GM21723 (cell line): ENCODE results near the gene AR.

Experiments
- ATAC-seq: cut with Tn5 transposase; IDR thresholded peaks from one replicate; pipeline ENCODE4 v1.9.1; 2021; ENCODE audit warnings: mild to moderate bottlenecking, moderate library complexity; ENCODE audit not compliant: unreplicated experiment

AR gene

DNA sequence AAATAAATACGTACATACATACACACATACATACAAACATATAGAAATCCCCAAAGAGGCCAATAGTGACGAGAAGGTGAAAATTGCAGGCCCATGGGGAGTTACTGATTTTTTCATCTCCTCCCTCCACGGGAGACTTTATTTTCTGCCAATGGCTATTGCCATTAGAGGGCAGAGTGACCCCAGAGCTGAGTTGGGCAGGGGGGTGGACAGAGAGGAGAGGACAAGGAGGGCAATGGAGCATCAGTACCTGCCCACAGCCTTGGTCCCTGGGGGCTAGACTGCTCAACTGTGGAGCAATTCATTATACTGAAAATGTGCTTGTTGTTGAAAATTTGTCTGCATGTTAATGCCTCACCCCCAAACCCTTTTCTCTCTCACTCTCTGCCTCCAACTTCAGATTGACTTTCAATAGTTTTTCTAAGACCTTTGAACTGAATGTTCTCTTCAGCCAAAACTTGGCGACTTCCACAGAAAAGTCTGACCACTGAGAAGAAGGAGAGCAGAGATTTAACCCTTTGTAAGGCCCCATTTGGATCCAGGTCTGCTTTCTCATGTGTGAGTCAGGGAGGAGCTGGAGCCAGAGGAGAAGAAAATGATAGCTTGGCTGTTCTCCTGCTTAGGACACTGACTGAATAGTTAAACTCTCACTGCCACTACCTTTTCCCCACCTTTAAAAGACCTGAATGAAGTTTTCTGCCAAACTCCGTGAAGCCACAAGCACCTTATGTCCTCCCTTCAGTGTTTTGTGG lies 180.7 kb downstream of the AR start:
- ATAC-seq = no peak

- ATAC-seq = no peak
Measured at GRCh38 chrX:67725471-67725870, 181.7 kb downstream of the AR start.

GRCh38 chrX:67726018-67726417 lies 182.2 kb downstream of the AR start:
- ATAC-seq = no peak

- ATAC-seq = no peak
Measured at GRCh38 chrX:67727576-67727975, 183.8 kb downstream of the AR start.

GRCh38 chrX:67730296-67730695 lies 186.5 kb downstream of the AR start:
- ATAC-seq = no peak

GRCh38 chrX:67731061-67731460 lies 187.2 kb downstream of the AR start:
- no peak for ATAC-seq

DNA sequence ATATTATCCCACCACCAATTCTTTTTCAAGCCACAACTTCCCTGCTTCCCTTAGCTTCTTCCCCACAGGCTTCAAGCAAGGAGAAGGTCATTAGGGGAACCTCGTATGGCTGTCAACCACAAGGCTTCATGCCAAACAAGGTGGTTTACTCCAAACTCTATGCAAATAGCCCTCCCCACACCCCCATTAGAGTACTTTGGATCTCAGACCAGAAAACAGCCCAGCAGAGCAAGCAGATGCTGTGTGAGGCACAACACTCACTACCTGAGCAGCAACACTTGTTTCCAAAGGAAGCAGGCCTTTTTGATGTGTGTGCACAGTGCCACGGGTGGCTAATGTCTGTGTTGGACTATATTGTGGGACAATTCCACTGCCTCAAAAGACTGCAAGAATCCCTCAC lies 189.0 kb downstream of the AR start:
- ATAC-seq = no peak

DNA sequence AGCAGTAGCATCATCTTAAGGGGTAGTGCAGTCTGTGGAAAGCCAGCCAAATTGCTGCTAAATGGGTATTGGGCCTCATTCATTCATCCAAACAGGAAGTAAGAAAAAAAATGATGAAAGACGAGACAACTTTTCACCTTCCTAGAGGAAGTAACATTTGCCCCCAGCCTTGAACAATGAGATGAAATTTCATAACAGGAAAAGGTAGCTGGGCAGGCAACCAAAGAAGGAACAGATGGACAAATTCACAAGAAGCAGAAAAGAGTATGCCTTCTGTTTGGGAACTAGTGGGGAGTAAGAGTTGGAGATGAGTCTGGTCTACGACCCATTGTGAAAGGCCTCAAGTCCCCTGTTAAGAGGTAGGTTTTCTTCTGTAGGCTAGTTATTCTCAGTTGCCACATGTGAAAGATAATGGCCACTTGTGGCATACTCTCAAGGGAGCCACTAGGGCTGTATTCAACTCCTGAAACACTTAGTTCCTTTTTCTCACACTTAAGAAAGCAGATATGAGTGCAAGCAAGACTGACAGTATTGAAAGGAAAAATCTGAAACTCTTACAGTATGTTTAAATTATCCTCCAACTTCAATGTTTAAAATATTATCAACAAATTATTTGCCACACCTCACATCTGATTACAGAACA lies 190.4 kb downstream of the AR start:
- ATAC-seq = no peak

GRCh38 chrX:67749536-67749935 lies 205.7 kb downstream of the AR start:
- no peak for ATAC-seq

GRCh38 chrX:67750694-67751093 lies 206.9 kb downstream of the AR start:
- ATAC-seq = no peak

DNA sequence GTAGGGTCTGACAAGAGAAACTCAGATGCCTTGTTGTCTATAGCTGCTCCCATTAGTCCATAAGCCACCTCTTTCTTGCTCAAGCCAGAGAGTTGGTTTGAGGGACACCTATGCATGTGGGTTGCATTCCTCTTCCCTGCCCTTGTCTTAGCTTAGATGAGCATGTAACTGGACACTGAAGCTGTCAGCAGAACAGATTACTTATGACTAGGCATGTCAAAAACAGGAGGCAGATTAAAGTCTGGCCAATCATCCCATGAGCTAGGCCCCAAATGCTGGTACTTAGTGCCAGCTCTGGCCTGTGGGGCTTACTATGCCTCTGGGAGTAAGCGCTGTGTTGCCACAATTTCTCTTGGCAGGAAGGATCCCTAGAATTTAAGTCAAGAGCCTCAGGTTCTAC lies 215.2 kb downstream of the AR start:
- no peak for ATAC-seq

- no peak for ATAC-seq
Measured at GRCh38 chrX:67777148-67777547, 233.3 kb downstream of the AR start.

DNA sequence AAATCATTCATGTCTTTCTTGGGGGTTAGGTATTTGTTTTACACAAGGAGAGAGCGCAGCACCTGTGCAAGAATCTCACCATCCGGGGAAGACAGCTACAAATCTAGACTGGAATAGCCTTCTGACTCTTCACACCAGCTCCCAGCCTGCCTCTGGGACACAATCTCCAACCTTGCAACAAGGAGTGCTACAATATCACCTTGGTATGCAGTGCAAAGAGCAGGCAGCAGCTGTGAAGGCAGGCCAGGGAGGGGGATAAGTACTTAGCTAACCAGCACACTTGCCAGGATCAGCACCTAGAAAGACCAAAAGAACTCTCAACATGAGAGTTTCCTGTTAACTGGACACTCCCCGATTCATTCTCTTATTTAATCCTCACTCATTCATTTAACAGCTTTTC lies 235.3 kb downstream of the AR start:
- ATAC-seq = no peak
